ENCODE measurements around the gene TWF2. TPM values are rescaled to one million over a fixed set of nuclear protein-coding genes. Genes with fewer than 3 reads are reported as not detected.

The TWF2 gene
- total RNA-seq, 1 donor from 2014 or later, result 65.3 TPM

- DNase-seq (ENCODE audit: low spot score), result no peak
Observed at GRCh38 chr3:52183786-52184445, 55.0 kb downstream of the TWF2 start.

GRCh38 chr3:52182691-52183090 is 56.3 kb downstream of the TWF2 start:
- no peak for DNase-seq (ENCODE audit: low spot score)

GRCh38 chr3:52182196-52182595 is 56.8 kb downstream of the TWF2 start:
- no peak for DNase-seq (ENCODE audit: low spot score)

GRCh38 chr3:52181543-52181942 is 57.4 kb downstream of the TWF2 start:
- no peak for DNase-seq (ENCODE audit: low spot score)

Other genes with a start within 250 kb of the TWF2 start
- 1,577 TPM for gene RPL29, start 243.3 kb downstream of the TWF2 start, total RNA-seq
- 22.2 TPM for gene DUSP7, start 182.6 kb downstream of the TWF2 start, total RNA-seq
- 3.6 TPM for gene POC1A, start 84.7 kb downstream of the TWF2 start, total RNA-seq
- 144 TPM for gene ALAS1, start 41.0 kb downstream of the TWF2 start, total RNA-seq
- 0.26 TPM for gene TLR9, start 13.5 kb downstream of the TWF2 start, total RNA-seq
- 16.1 TPM for gene PPM1M, start 6.6 kb upstream of the TWF2 start, total RNA-seq
- 81.6 TPM for gene WDR82, start 39.5 kb upstream of the TWF2 start, total RNA-seq
- 18.7 TPM for gene GLYCTK, start 48.7 kb upstream of the TWF2 start, total RNA-seq
- 16.6 TPM for gene DNAH1, start 77.2 kb upstream of the TWF2 start, total RNA-seq
- gene BAP1, start 170.8 kb upstream of the TWF2 start, total RNA-seq, result 62.4 TPM
- 11.4 TPM for gene PHF7, start 171.5 kb upstream of the TWF2 start, total RNA-seq
- gene SEMA3G, start 205.9 kb upstream of the TWF2 start, total RNA-seq, result 7.5 TPM
- 9.4 TPM for gene TNNC1, start 214.9 kb upstream of the TWF2 start, total RNA-seq
- gene NISCH, start 216.4 kb upstream of the TWF2 start, total RNA-seq, result 140 TPM